GM12878 (cell line): Measurements from ENCODE around the gene PTTG1. TPM values are rescaled to one million over a fixed set of nuclear protein-coding genes. Genes with fewer than 3 reads are reported as not detected.

Source experiments
- ATAC-seq: fragments of 200-7000 bp; cut with Tn5 transposase; 3 replicates; pipeline ENCODE4 v1.9.1; 2020; ENCODE audit warnings: mild to moderate bottlenecking, moderate library complexity
- Bru-seq: library from RNA; stranded (reverse); fragments of 400-500 nt; gene quantifications from one replicate; lab custom pipeline; 2021; lab: Mats Ljungman, UMichigan
- BruChase-seq, 2 experiments: library from RNA; stranded (reverse); fragments of 400-500 nt; gene quantifications; one replicate each; lab custom pipeline; 2021; lab: Mats Ljungman, UMichigan
- BruUV-seq: library from RNA; stranded (reverse); fragments of 400-500 nt; replicated peaks from 2 replicates; lab custom pipeline; 2021; lab: Mats Ljungman, UMichigan
- CTCF ChIA-PET: fragments of 300-600 bp; sonication (Branson Sonifier 250); formaldehyde crosslinking; extraction: SDS; loops from one replicate; lab custom pipeline; 2021; ENCODE audit warnings: inconsistent platforms; lab: Yijun Ruan, JAX
- POLR2A ChIA-PET: fragments of 350-600 bp; formaldehyde crosslinking; extraction: SDS; loops from one replicate; lab custom pipeline; 2021; ENCODE audit warnings: inconsistent platforms; lab: Charles Lee
- RAD21 ChIA-PET: fragments of 300-600 bp; sonication (Branson Sonifier 250); formaldehyde crosslinking; loops from one replicate; lab custom pipeline; 2023; ENCODE audit warnings: antibody characterized with exemption; ENCODE audit not compliant: unreplicated experiment; lab: Charles Lee
- SMC1A ChIA-PET: fragments of 300-600 bp; sonication (Branson Sonifier 250); formaldehyde crosslinking; loops from one replicate; lab custom pipeline; 2023; ENCODE audit not compliant: unreplicated experiment, uncharacterized antibody; lab: Charles Lee
- DNase-seq: peaks from one replicate; pipeline ENCODE4 v3.0.0-alpha.2; 2011; ENCODE audit warnings: low read depth, low spot score
- FAIRE-seq: peaks from 3 replicates; lab custom pipeline; 2011; peaks lifted over from hg19 to GRCh38; lab: Jason Lieb, UNC
- H2AFZ ChIP-seq: 2 replicates; pipeline ENCODE4 v1.6.0; 2011; ENCODE audit warnings: low read depth, low read length, control low read depth; ENCODE audit not compliant: control insufficient read depth
- H3K27ac ChIP-seq: 2 replicates; pipeline ENCODE4 v1.5.1; 2011; ENCODE audit warnings: control low read depth; ENCODE audit not compliant: control insufficient read depth, insufficient read depth
- H3K27me3 ChIP-seq, 2 experiments: replicated peaks in 1 of 2; 2 replicates each; pipeline versions ENCODE4 v1.6.0 to v1.6.1; 2011; ENCODE audit warnings: low read length in 1 of 2; ENCODE audit not compliant: control insufficient read depth in 2 of 2, insufficient read depth in 2 of 2
- H3K36me3 ChIP-seq, 2 experiments: 2 replicates each; pipeline ENCODE4 v1.5.1; 2011; ENCODE audit warnings: low read length in 1 of 2; ENCODE audit not compliant: control insufficient read depth in 2 of 2, insufficient read depth in 2 of 2
- H3K4me1 ChIP-seq: 2 replicates; pipeline ENCODE4 v1.6.1; 2011; ENCODE audit warnings: mild to moderate bottlenecking, low read length, moderate library complexity, mixed read lengths; ENCODE audit not compliant: control insufficient read depth, insufficient read depth
- H3K4me2 ChIP-seq: 2 replicates; pipeline ENCODE4 v1.6.0; 2011; ENCODE audit warnings: control low read depth; ENCODE audit not compliant: control insufficient read depth, insufficient read depth
- H3K4me3 ChIP-seq: fragments of 200-600 bp; sonication (generic); 2 replicates; pipeline ENCODE4 v1.5.1; 2016
- H3K79me2 ChIP-seq: 2 replicates; pipeline ENCODE4 v1.6.0; 2011; ENCODE audit warnings: low read length; ENCODE audit not compliant: control insufficient read depth, insufficient read depth
- H3K9ac ChIP-seq: 2 replicates; pipeline ENCODE4 v1.8.0; 2011; ENCODE audit warnings: low read length, control low read depth, mixed read lengths; ENCODE audit not compliant: control insufficient read depth, insufficient read depth
- H3K9me3 ChIP-seq: replicated peaks from 3 replicates; pipeline ENCODE4 v1.5.1; 2011; ENCODE audit warnings: mild to moderate bottlenecking, low read length; ENCODE audit not compliant: control insufficient read depth, insufficient read depth
- H4K20me1 ChIP-seq: 2 replicates; pipeline ENCODE4 v1.6.0; 2011; ENCODE audit not compliant: control insufficient read depth, insufficient read depth
- CBFB ChIP-seq: IDR thresholded peaks from 2 replicates; pipeline ENCODE4 v1.6.1; 2016; ENCODE audit warnings: antibody characterized with exemption, low read depth
- CUX1 ChIP-seq: IDR thresholded peaks from 2 replicates; pipeline ENCODE4 v1.6.1; 2012; ENCODE audit warnings: improper control_type of control experiment, low read depth, low read length; ENCODE audit not compliant: insufficient replicate concordance
- EZH2 ChIP-seq: IDR thresholded peaks from 2 replicates; pipeline ENCODE4 v1.6.1; 2012; ENCODE audit warnings: low read depth, mild to moderate bottlenecking, control low read depth, inconsistent platforms, low read length, borderline replicate concordance; ENCODE audit not compliant: control insufficient read depth
- FOXK2 ChIP-seq: fragments of 450-650 bp; IDR thresholded peaks from 2 replicates; pipeline ENCODE4 v1.6.1; 2017; ENCODE audit warnings: mild to moderate bottlenecking, moderate library complexity
- HCFC1 ChIP-seq: fragments of 150-350 bp; IDR thresholded peaks from 2 replicates; pipeline ENCODE4 v1.6.1; 2014; ENCODE audit warnings: low read length
- NFXL1 ChIP-seq: fragments of 450-650 bp; IDR thresholded peaks from 2 replicates; pipeline ENCODE4 v1.6.1; 2017; ENCODE audit warnings: antibody characterized with exemption, mild to moderate bottlenecking, borderline replicate concordance
- RAD51 ChIP-seq: fragments of 450-650 bp; IDR thresholded peaks from 2 replicates; pipeline ENCODE4 v1.6.1; 2016; ENCODE audit warnings: moderate library complexity, mild to moderate bottlenecking, inconsistent platforms
- RB1 ChIP-seq: fragments of 450-650 bp; formaldehyde crosslinking; IDR thresholded peaks from 2 replicates; pipeline ENCODE4 v1.6.1; 2017; ENCODE audit warnings: mild to moderate bottlenecking, borderline replicate concordance
- TAF1 ChIP-seq: IDR thresholded peaks from 2 replicates; pipeline ENCODE4 v1.6.1; 2011; ENCODE audit warnings: mild to moderate bottlenecking, low read depth, low read length, borderline replicate concordance
- TCF12 ChIP-seq: IDR thresholded peaks from 2 replicates; pipeline ENCODE4 v1.6.1; 2011; ENCODE audit warnings: low read depth, mild to moderate bottlenecking, low read length
- ZNF384 ChIP-seq: IDR thresholded peaks from 2 replicates; pipeline ENCODE4 v1.6.1; 2012; ENCODE audit warnings: low read depth, mild to moderate bottlenecking, low read length, improper control_type of control experiment, borderline replicate concordance
- WGBS: methylation state at CpG from one replicate; pipeline ENCODE4 v1.1.6; 2016; ENCODE audit warnings: low lambda C conversion rate; ENCODE audit not compliant: insufficient replicate concordance, insufficient coverage; ENCODE audit errors: missing lambda C conversion rate; 5-methylcytosine and 5-hydroxymethylcytosine counted together
- in situ Hi-C: fragments of 300-500 bp; cut with MboI; formaldehyde crosslinking; loops from 9 replicates; pipeline ENCODE4 v1.14.3; 2018; ENCODE audit warnings: mixed read lengths
- intact Hi-C: fragments of 100-400 bp; cut with micrococcal nuclease; formaldehyde crosslinking; loops from one replicate; pipeline ENCODE4 v1.14.2; 2022; ENCODE audit not compliant: unreplicated experiment
- long read RNA-seq, 2 experiments: library from polyadenylated mRNA; unstranded; transcript quantifications; one replicate each; pipeline ENCODE4 v2.0.0, GENCODE V29; 2019 to 2020
- polyA minus RNA-seq, 3 experiments: library from RNA; depleted of rRNA, polyadenylated mRNA; stranded (reverse); fragments of >200 nt; gene quantifications; 2 replicates each; pipeline ENCODE4 v1.2.3, GENCODE V29; 2011
- polyA plus RNA-seq, 11 experiments: library from polyadenylated mRNA; depleted of rRNA in 4 of 11; unstranded in 6 of 11; stranded (reverse) in 5 of 11; fragments of >200 nt; fragmentation: Nextera tagmentation in 4 of 11; fragmentation: Illumina TruSeq in 1 of 11; extraction: Ambion mirVana in 4 of 11; extraction: Trizol in 1 of 11; gene quantifications; 1 replicate in 1 of 11; 2 replicates in 10 of 11; pipeline versions ENCODE4 v1.2.1 to v1.2.3, GENCODE V29; 2011 to 2016; ENCODE audit warnings: inconsistent platforms in 2 of 11, missing spikeins in 2 of 11, low read depth in 1 of 11
- total RNA-seq, 4 experiments: library from RNA; depleted of rRNA in 3 of 4; stranded (reverse); fragments of >200 nt in 3 of 4; fragmentation: Illumina TruSeq in 1 of 4; extraction: Trizol in 1 of 4; gene quantifications; 2 replicates each; pipeline versions ENCODE4 v1.2.1 to v1.2.3, GENCODE V29; 2013 to 2021

Gene PTTG1
- 68.9 and 70.9 TPM in 2 replicates for total RNA-seq (2013; cell fraction: nucleolus; rRNA removed)
- total RNA-seq (2014; rRNA removed) (234 and 273 TPM in 2 replicates), total RNA-seq (2014; rRNA removed; fragmentation: Illumina TruSeq; extraction: Trizol) (301 TPM in 2 replicates), total RNA-seq (2021) (154 and 168 TPM in 2 replicates), polyA plus RNA-seq (2011; rRNA removed) (322 and 441 TPM in 2 replicates), polyA plus RNA-seq (2014; fragmentation: Illumina TruSeq; extraction: Trizol) (609 and 993 TPM in 2 replicates), polyA plus RNA-seq (2014; fragmentation: Nextera tagmentation; extraction: Ambion mirVana) (1,000 to 10,000 TPM in 1 of 2 experiments, 100 to 1,000 TPM in 1; 946 to 1,033 TPM), polyA plus RNA-seq (2014; rRNA removed) (230 and 381 TPM in 2 replicates), polyA plus RNA-seq (2016; fragmentation: Nextera tagmentation; extraction: Ambion mirVana) (100 to 1,000 TPM; 372 to 407 TPM), polyA minus RNA-seq (2011; rRNA and poly(A)+ RNA removed) (99.0 and 141 TPM in 2 replicates), Bru-seq, nascent RNA (percentile 90 among the genes with signal in this experiment), BruChase-seq, experiment 1, labeled RNA remaining after a 6-hour chase (percentile 87 among the genes with signal in this experiment), BruChase-seq, experiment 2, labeled RNA remaining after a 2-hour chase (percentile 82 among the genes with signal in this experiment)
- polyA plus RNA-seq (2011; ENCODE audit: low read depth) = 244 TPM
- polyA plus RNA-seq (2011; cell fraction: cytosol; rRNA removed) = 515 and 857 TPM in 2 replicates
- 224 and 286 TPM in 2 replicates for polyA plus RNA-seq (2011; cell fraction: nucleus; rRNA removed)
- polyA plus RNA-seq (2012) = 111 and 166 TPM in 2 replicates
- 31.5 and 38.2 TPM in 2 replicates for polyA minus RNA-seq (2011; cell fraction: cytosol; rRNA and poly(A)+ RNA removed)
- 38.2 and 46.3 TPM in 2 replicates for polyA minus RNA-seq (2011; cell fraction: nucleus; rRNA and poly(A)+ RNA removed)
- long read RNA-seq, experiment 1, transcript PTTG1-201 (6 exons, 753 nt) = major isoform, 118 of 151 reads
- long read RNA-seq, experiment 1, transcript PTTG1-202 (5 exons, 1,070 nt) = minor isoform, 30 of 151 reads
- long read RNA-seq, experiment 1, partial matches to known transcripts = 0 of 151 reads
- long read RNA-seq, experiment 1, other reads (novel, unspliced or antisense) = 2 of 151 reads
- long read RNA-seq, experiment 2, transcript PTTG1-201 (6 exons, 753 nt) = major isoform, 546 of 690 reads
- long read RNA-seq, experiment 2, transcript PTTG1-207 (3 exons, 434 nt) = minor isoform, 6 of 690 reads
- long read RNA-seq, experiment 2, transcript PTTG1-202 (5 exons, 1,070 nt) = minor isoform, 115 of 690 reads
- long read RNA-seq, experiment 2, partial matches to known transcripts = 8 of 690 reads
- long read RNA-seq, experiment 2, other reads (novel, unspliced or antisense) = 8 of 690 reads

GRCh38 chr5:160421625-160422258 is at the start of gene PTTG1:
Gene PTTG1, plus strand, starts transcription at chr5:160421855. Its CDS starts 458 bp downstream, at chr5:160422313.
- peaks cover 18% of the 10 kb centered on the region for H3K4me1 ChIP-seq
- SMC1A ChIA-PET = interaction anchor here (1.0 to 8.9 kb wide), 11 partner anchors 9 to 86 kb away, joined by 3 to 135 read pairs (median 4); no protein-coding TSS in a partner anchor
- RAD21 ChIA-PET = interaction anchor here (0.8 to 8.6 kb wide), 10 partner anchors 11 to 85 kb away, joined by 3 to 109 read pairs (median 6); partner anchors contain the start of gene FAM200C
- H3K9me3 ChIP-seq = no peaks in the 10 kb centered on the region
- TSS peak; percentile 57 for BruUV-seq
- FAIRE-seq (peak; percentile 89), DNase-seq (peak; percentile 80), ATAC-seq (peak; percentile 81)
- H4K20me1 ChIP-seq = no peaks in the 10 kb centered on the region
- intact Hi-C loops = no loop called here
- peak within 1 kb of the TSS; percentile 74 for H3K4me3 ChIP-seq
- H2AFZ ChIP-seq = peak within 1 kb of the TSS; percentile 41
- H3K79me2 ChIP-seq = peaks cover 66% of the 10 kb centered on the region
- no peaks in the 10 kb centered on the region for H3K27me3 ChIP-seq
- POLR2A ChIA-PET = interaction anchor here (0.6 to 5.3 kb wide), 18 partner anchors 10 to 1148 kb away, joined by 3 to 50 read pairs (median 4); partner anchors contain the start of genes FAM200C and PWWP2A
- in situ Hi-C loops = no loop called here
- CTCF ChIA-PET = interaction anchor here (0.6 to 8.9 kb wide), 10 partner anchors 11 to 85 kb away, joined by 3 to 133 read pairs (median 4); no protein-coding TSS in a partner anchor
- peak within 1 kb of the TSS; percentile 91 for H3K4me2 ChIP-seq
- 1% methylated on average over 39 of the region's 39 CpGs for WGBS
- peak within 1 kb of the TSS; percentile 76 for H3K9ac ChIP-seq
- H3K36me3 ChIP-seq = peaks cover 0 to 1% of the 10 kb centered on the region in 2 experiments; a peak in 1 of 4 replicates
- H3K27ac ChIP-seq = peak within 1 kb of the TSS; percentile 70
- TF ChIP-seq EZH2 = no peak
- TF ChIP-seq TCF12 = peak; percentile 34; the same call in 1 of the 2 replicates
- TF ChIP-seq HCFC1 = no peak
- no peak for TF ChIP-seq RAD51
- no peak for TF ChIP-seq RB1
- TF ChIP-seq CUX1 = no peak
- TF ChIP-seq NFXL1 = no peak
- peak; percentile 78; the same call in 1 of the 2 replicates for TF ChIP-seq TAF1
- no peak for TF ChIP-seq ZNF384
- TF ChIP-seq CBFB = peak; percentile 80
- TF ChIP-seq FOXK2 = no peak
